Brain pericyte (primary cell): ENCODE measurements around the gene BCS1L.

ENCODE experiments used
- DNase-seq: peaks from one replicate; pipeline ENCODE4 v3.0.0-alpha.2; 2012; ENCODE audit warnings: low read depth, low spot score

BCS1L gene

GRCh38 chr2:218659988-218660358 lies 490 bp downstream of the BCS1L start:
- DNase-seq = no peak

GRCh38 chr2:218662377-218662776 lies 2.9 kb downstream of the BCS1L start:
- no peak for DNase-seq

- DNase-seq = no peak
Measured at GRCh38 chr2:218662827-218663226, 3.3 kb downstream of the BCS1L start.

GRCh38 chr2:218663901-218664300 lies 4.4 kb downstream of the BCS1L start:
- no peak for DNase-seq

GRCh38 chr2:218664653-218665052 lies 5.2 kb downstream of the BCS1L start:
- DNase-seq = no peak

GRCh38 chr2:218671097-218671653 lies 11.7 kb downstream of the BCS1L start:
- no peak for DNase-seq

GRCh38 chr2:218671654-218672566 lies 12.4 kb downstream of the BCS1L start, which contains the start of the genes RNF25 and STK36:
Gene RNF25 (minus strand): TSS chr2:218672002. CDS start chr2:218671970, 32 bp downstream.
Gene STK36 (plus strand): TSS chr2:218672086. CDS start chr2:218672830, 744 bp downstream.
- DNase-seq = peak; percentile 62

- no peak for DNase-seq
Measured at GRCh38 chr2:218679119-218679518, 19.6 kb downstream of the BCS1L start.

- DNase-seq = no peak
Measured at GRCh38 chr2:218680061-218680460, 20.6 kb downstream of the BCS1L start.

- DNase-seq = peak; percentile 33
Measured at GRCh38 chr2:218687400-218688060, 28.0 kb downstream of the BCS1L start.

GRCh38 chr2:218691234-218691633 lies 31.8 kb downstream of the BCS1L start:
- no peak for DNase-seq

- DNase-seq = no peak
Measured at GRCh38 chr2:218694405-218695145, 35.1 kb downstream of the BCS1L start.

- no peak for DNase-seq
Measured at GRCh38 chr2:218698885-218699284, 39.4 kb downstream of the BCS1L start.

GRCh38 chr2:218701806-218702205 lies 42.3 kb downstream of the BCS1L start:
- DNase-seq = no peak

GRCh38 chr2:218703341-218703740 lies 43.9 kb downstream of the BCS1L start:
- DNase-seq = no peak

GRCh38 chr2:218708086-218708485 lies 48.6 kb downstream of the BCS1L start:
- DNase-seq = no peak

GRCh38 chr2:218709908-218710307 lies 50.4 kb downstream of the BCS1L start:
- no peak for DNase-seq

GRCh38 chr2:218710334-218710686 lies 50.8 kb downstream of the BCS1L start:
- DNase-seq = no peak

- DNase-seq = peak; percentile 84
Measured at GRCh38 chr2:218710687-218711549, 51.4 kb downstream of the BCS1L start, which contains the start of gene TTLL4. Gene TTLL4 (plus strand): TSS chr2:218710835. CDS start chr2:218737677, 26,842 bp downstream.

- no peak for DNase-seq
Measured at GRCh38 chr2:218711550-218711929, 52.1 kb downstream of the BCS1L start.
